K562 (cell line): ENCODE data around the gene RIMOC1. TPM values are rescaled to one million over a fixed set of nuclear protein-coding genes. Genes with fewer than 3 reads are reported as not detected.
A peak's percentile ranks its signal among the peaks of the same experiment; 100 is the strongest.

ENCODE experiments used
- ATAC-seq: fragments of 200-7000 bp; cut with Tn5 transposase; 3 replicates; pipeline ENCODE4 v1.9.1; 2020; ENCODE audit warnings: moderate library complexity
- BruUV-seq: library from RNA; stranded (reverse); fragments of 400-500 nt; replicated peaks from 2 replicates; lab custom pipeline; 2021; lab: Mats Ljungman, UMichigan
- CTCF ChIA-PET: fragments of 300-600 bp; formaldehyde crosslinking; extraction: SDS; loops from one replicate; lab custom pipeline; 2021; ENCODE audit warnings: low intra/inter-chr PET ratio; lab: Yijun Ruan, JAX
- POLR2A ChIA-PET: fragments of 300-600, 350-650 bp; sonication (Branson Sonifier 250); formaldehyde crosslinking; extraction: SDS; loops from one replicate; lab custom pipeline; 2021; ENCODE audit warnings: antibody characterized with exemption, inconsistent platforms; lab: Yijun Ruan, JAX
- DNase-seq, 4 experiments: peaks; one replicate each; pipeline versions ENCODE4 v3.0.0 to v3.0.0-alpha.2; 2011 to 2018; ENCODE audit warnings: low spot score in 3 of 4, mixed read lengths in 3 of 4; ENCODE audit errors: extremely low read depth in 1 of 4
- FAIRE-seq: peaks from 2 replicates; lab custom pipeline; 2011; peaks lifted over from hg19 to GRCh38; lab: Jason Lieb, UNC
- H2AFZ ChIP-seq: 2 replicates; pipeline ENCODE4 v1.6.0; 2011; ENCODE audit warnings: low read depth, low read length, control low read depth, inconsistent platforms
- H3K27ac ChIP-seq: fragments of 200-600 bp; 3 replicates; pipeline ENCODE4 v1.8.0; 2011; ENCODE audit warnings: low read depth, mild to moderate bottlenecking, control low read depth, inconsistent platforms, low read length, moderate library complexity, mixed read lengths; ENCODE audit errors: extremely low read depth
- H3K27me3 ChIP-seq, 2 experiments: fragments of 300-600 bp in 1 of 2; 2 replicates in 1 of 2; 3 replicates in 1 of 2; pipeline versions ENCODE4 v1.6.0 to v1.8.0; 2011; ENCODE audit warnings: inconsistent platforms in 2 of 2, low read length in 2 of 2, mild to moderate bottlenecking in 1 of 2, mixed read lengths in 1 of 2, moderate library complexity in 1 of 2; ENCODE audit not compliant: control insufficient read depth in 2 of 2, insufficient read depth in 2 of 2
- H3K36me3 ChIP-seq: fragments of 300-600 bp; 3 replicates; pipeline ENCODE4 v1.8.0; 2011; ENCODE audit warnings: mild to moderate bottlenecking, low read length, inconsistent platforms; ENCODE audit not compliant: control insufficient read depth, insufficient read depth
- H3K4me1 ChIP-seq, 2 experiments: fragments of 200-600 bp in 1 of 2; replicated peaks in 1 of 2; 2 replicates in 1 of 2; 3 replicates in 1 of 2; pipeline versions ENCODE4 v1.5.1 to v1.8.0; 2011; ENCODE audit warnings: inconsistent platforms in 2 of 2, low read length in 2 of 2, mild to moderate bottlenecking in 1 of 2, mixed read lengths in 1 of 2, moderate library complexity in 1 of 2; ENCODE audit not compliant: control insufficient read depth in 2 of 2, insufficient read depth in 2 of 2
- H3K4me2 ChIP-seq: 2 replicates; pipeline ENCODE4 v1.6.1; 2011; ENCODE audit warnings: low read length, control low read depth, inconsistent platforms, mixed read lengths; ENCODE audit not compliant: insufficient read depth
- H3K4me3 ChIP-seq: fragments of 200-600 bp; sonication (generic), shearing (Covaris generic); 2 replicates; pipeline ENCODE4 v1.5.1; 2016; ENCODE audit warnings: control low read depth, inconsistent platforms
- H3K79me2 ChIP-seq: fragments of 200-600 bp; 3 replicates; pipeline ENCODE4 v1.8.0; 2011; ENCODE audit warnings: low read length, inconsistent platforms; ENCODE audit not compliant: control insufficient read depth, insufficient read depth
- H3K9ac ChIP-seq, 2 experiments: 2 replicates each; pipeline versions ENCODE4 v1.6.0 to v1.6.1; 2011; ENCODE audit warnings: low read depth in 2 of 2, low read length in 2 of 2, control low read depth in 1 of 2, inconsistent platforms in 1 of 2, mild to moderate bottlenecking in 1 of 2, mixed read lengths in 1 of 2; ENCODE audit not compliant: insufficient read depth in 1 of 2
- H3K9me1 ChIP-seq: one replicate; pipeline ENCODE4 v1.6.0; 2011; ENCODE audit warnings: inconsistent platforms, mild to moderate bottlenecking, low read length, moderate library complexity; ENCODE audit not compliant: control insufficient read depth, insufficient read depth
- H3K9me3 ChIP-seq: replicated peaks from 2 replicates; pipeline ENCODE4 v1.5.1; 2011; ENCODE audit warnings: low read depth, low read length, inconsistent platforms; ENCODE audit not compliant: control insufficient read depth, insufficient read depth
- H4K20me1 ChIP-seq: replicated peaks from 2 replicates; pipeline ENCODE4 v1.6.1; 2011; ENCODE audit warnings: low read length, inconsistent platforms, mixed read lengths; ENCODE audit not compliant: control insufficient read depth, insufficient read depth
- BMI1 ChIP-seq: fragments of 150-350 bp; IDR thresholded peaks from 2 replicates; pipeline ENCODE4 v1.6.1; 2014; ENCODE audit warnings: low read length
- ESRRA ChIP-seq: fragments of 450-650 bp; IDR thresholded peaks from 2 replicates; pipeline ENCODE4 v1.6.1; 2014; ENCODE audit warnings: low read depth, mild to moderate bottlenecking, moderate library complexity, borderline replicate concordance
- IRF1 ChIP-seq: sonication (generic); formaldehyde crosslinking; IDR thresholded peaks from 2 replicates; pipeline ENCODE4 v1.8.0; 2022; ENCODE audit warnings: missing genetic modification reagents, mild to moderate bottlenecking, borderline replicate concordance
- SAFB2 ChIP-seq: fragments of 200-400 bp; formaldehyde crosslinking; IDR thresholded peaks from 2 replicates; pipeline ENCODE4 v1.6.1; 2018; ENCODE audit warnings: borderline replicate concordance, low read length, low read depth, moderate library complexity; ENCODE audit not compliant: severe bottlenecking
- SMARCC2 ChIP-seq: fragments of 450-650 bp; IDR thresholded peaks from 2 replicates; pipeline ENCODE4 v1.6.1; 2017; ENCODE audit warnings: antibody characterized with exemption, moderate library complexity, mild to moderate bottlenecking, low read depth
- ZNF124 ChIP-seq: sonication (generic); formaldehyde crosslinking; IDR thresholded peaks from 2 replicates; pipeline ENCODE4 v1.8.1; 2022; ENCODE audit warnings: missing genetic modification reagents
- ZNF282 ChIP-seq: sonication (generic); formaldehyde crosslinking; IDR thresholded peaks from 2 replicates; pipeline ENCODE4 v1.8.1; 2023; ENCODE audit warnings: missing genetic modification reagents
- ZNF76 ChIP-seq: fragments of 250-450 bp; sonication (Bioruptor Pico); IDR thresholded peaks from 2 replicates; pipeline ENCODE4 v1.4.0; 2020; ENCODE audit warnings: mild to moderate bottlenecking, moderate library complexity, borderline replicate concordance
- WGBS: fragments of 100-300 bp; shearing (Covaris generic); methylation state at CpG from one replicate; pipeline ENCODE4 v1.1.6; 2016; ENCODE audit warnings: low coverage, mixed read lengths; ENCODE audit not compliant: insufficient coverage; ENCODE audit errors: missing lambda C conversion rate; 5-methylcytosine and 5-hydroxymethylcytosine counted together
- in situ Hi-C: fragments of 300-500 bp; cut with MboI; formaldehyde crosslinking; loops from 4 replicates; pipeline ENCODE4 v1.15.0; 2018; ENCODE audit warnings: inconsistent platforms, mixed read lengths
- intact Hi-C: fragments of 100-400 bp; cut with micrococcal nuclease; formaldehyde crosslinking; loops from 2 replicates; pipeline ENCODE4 v1.14.2; 2022
- polyA plus RNA-seq, 8 experiments: library from polyadenylated mRNA; depleted of rRNA in 4 of 8; stranded (reverse) in 5 of 8; unstranded in 3 of 8; fragments of >200 nt; fragmentation: Nextera tagmentation in 2 of 8; fragmentation: Illumina TruSeq in 1 of 8; extraction: Ambion mirVana in 2 of 8; extraction: Trizol in 1 of 8; gene quantifications; 2 replicates each; pipeline versions ENCODE4 v1.2.1 to v1.2.3, GENCODE V29; 2011 to 2014; ENCODE audit warnings: inconsistent platforms in 1 of 8, missing spikeins in 1 of 8
- total RNA-seq, 7 experiments: library from RNA; depleted of rRNA in 6 of 7; stranded (reverse); fragments of >200 nt in 6 of 7; fragmentation: Illumina TruSeq in 2 of 7; extraction: Trizol in 2 of 7; gene quantifications; 2 replicates each; pipeline versions ENCODE4 v1.2.1 to v1.2.3, GENCODE V29; 2011 to 2021; ENCODE audit warnings: low replicate concordance in 1 of 7
- TF ChIP-seq, protein P1 (sequence below), 2 experiments: fragments of 450-650 bp in 1 of 2; sonication (generic) in 1 of 2; formaldehyde crosslinking in 1 of 2; IDR thresholded peaks; 2 replicates each; pipeline versions ENCODE4 v1.7.1 to v1.9.0; 2016 to 2022; ENCODE audit warnings: inconsistent platforms in 1 of 2, mild to moderate bottlenecking in 1 of 2, missing genetic modification reagents in 1 of 2

Gene RIMOC1
- total and polyA plus RNA-seq, 9 of the 15 experiments (the other 6 are each of a cell fraction or from before 2014, with no cell fraction given) = 11.6 to 63.1 (median 30.8) TPM

DNA sequence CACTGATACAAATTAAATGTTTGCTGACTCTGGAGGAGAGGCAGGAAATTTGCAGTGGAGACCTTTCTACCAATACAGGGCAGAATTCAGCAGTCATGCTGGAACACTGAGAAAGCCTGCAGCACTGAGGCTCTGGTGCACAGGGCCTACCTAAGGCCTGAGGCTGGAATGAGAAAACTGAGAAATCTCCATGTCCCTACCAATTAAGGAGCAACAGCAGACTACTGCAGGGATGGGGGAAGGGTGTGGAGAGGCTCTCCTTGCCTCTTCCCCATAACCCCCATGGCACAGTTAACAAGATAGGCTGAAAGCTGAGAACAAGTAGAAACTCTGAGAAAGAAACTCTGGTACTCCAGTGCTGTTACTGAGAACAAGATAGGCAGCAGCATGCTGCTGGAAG is 31.4 kb downstream of the RIMOC1 start (continued):
- TF ChIP-seq ESRRA (no peak), BMI1 (no peak), IRF1 (no peak), SAFB2 (no peak)

GRCh38 chr5:41940641-41941040 is 36.5 kb downstream of the RIMOC1 start:
- H3K9ac ChIP-seq = no peak overlapping the region
- no peaks in the 10 kb centered on the region for H3K9me3 ChIP-seq
- ATAC-seq (no peak), FAIRE-seq (no peak), DNase-seq (no peak)
- no peaks in the 10 kb centered on the region for H3K9me1 ChIP-seq
- no peaks in the 10 kb centered on the region for H3K79me2 ChIP-seq
- CTCF ChIA-PET = no interaction called here
- no peak overlapping the region for H3K4me3 ChIP-seq
- peaks cover 8% of the 10 kb centered on the region; the same call in 2 of the 3 replicates for H3K36me3 ChIP-seq
- BruUV-seq = no TSS peak
- H3K4me2 ChIP-seq = no peak overlapping the region
- H3K27ac ChIP-seq = no peak overlapping the region
- H4K20me1 ChIP-seq = no peaks in the 10 kb centered on the region
- H2AFZ ChIP-seq = no peak overlapping the region
- POLR2A ChIA-PET = interaction anchor here (0.6 to 0.7 kb wide), 2 partner anchors 11 to 884 kb away, joined by 3 read pairs; no protein-coding TSS in a partner anchor
- TF ChIP-seq ZNF282 (CRISPR knock-in tag) (no peak), ZNF124 (no peak), ZNF76 (CRISPR knock-in tag) (no peak), SMARCC2 (no peak)
- TF ChIP-seq, protein P1, sequence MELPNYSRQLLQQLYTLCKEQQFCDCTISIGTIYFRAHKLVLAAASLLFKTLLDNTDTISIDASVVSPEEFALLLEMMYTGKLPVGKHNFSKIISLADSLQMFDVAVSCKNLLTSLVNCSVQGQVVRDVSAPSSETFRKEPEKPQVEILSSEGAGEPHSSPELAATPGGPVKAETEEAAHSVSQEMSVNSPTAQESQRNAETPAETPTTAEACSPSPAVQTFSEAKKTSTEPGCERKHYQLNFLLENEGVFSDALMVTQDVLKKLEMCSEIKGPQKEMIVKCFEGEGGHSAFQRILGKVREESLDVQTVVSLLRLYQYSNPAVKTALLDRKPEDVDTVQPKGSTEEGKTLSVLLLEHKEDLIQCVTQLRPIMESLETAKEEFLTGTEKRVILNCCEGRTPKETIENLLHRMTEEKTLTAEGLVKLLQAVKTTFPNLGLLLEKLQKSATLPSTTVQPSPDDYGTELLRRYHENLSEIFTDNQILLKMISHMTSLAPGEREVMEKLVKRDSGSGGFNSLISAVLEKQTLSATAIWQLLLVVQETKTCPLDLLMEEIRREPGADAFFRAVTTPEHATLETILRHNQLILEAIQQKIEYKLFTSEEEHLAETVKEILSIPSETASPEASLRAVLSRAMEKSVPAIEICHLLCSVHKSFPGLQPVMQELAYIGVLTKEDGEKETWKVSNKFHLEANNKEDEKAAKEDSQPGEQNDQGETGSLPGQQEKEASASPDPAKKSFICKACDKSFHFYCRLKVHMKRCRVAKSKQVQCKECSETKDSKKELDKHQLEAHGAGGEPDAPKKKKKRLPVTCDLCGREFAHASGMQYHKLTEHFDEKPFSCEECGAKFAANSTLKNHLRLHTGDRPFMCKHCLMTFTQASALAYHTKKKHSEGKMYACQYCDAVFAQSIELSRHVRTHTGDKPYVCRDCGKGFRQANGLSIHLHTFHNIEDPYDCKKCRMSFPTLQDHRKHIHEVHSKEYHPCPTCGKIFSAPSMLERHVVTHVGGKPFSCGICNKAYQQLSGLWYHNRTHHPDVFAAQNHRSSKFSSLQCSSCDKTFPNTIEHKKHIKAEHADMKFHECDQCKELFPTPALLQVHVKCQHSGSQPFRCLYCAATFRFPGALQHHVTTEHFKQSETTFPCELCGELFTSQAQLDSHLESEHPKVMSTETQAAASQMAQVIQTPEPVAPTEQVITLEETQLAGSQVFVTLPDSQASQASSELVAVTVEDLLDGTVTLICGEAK (IDR thresholded peaks at IDR 0.05) = 0 out of 2 replicates have a peak, but pooled peaks have one; percentile 38
- TF ChIP-seq, protein P1 (CRISPR knock-in tag; IDR thresholded peaks at IDR 0.05) = no peak
- intact Hi-C loops (no loop called here), in situ Hi-C loops (no loop called here)
- WGBS = 89% methylated on average over 1 of the region's 1 CpG
- H3K27me3 ChIP-seq = no peaks in the 10 kb centered on the region
- H3K4me1 ChIP-seq = no peaks in the 10 kb centered on the region
